ENCODE results near the gene RNLS.

The RNLS gene

DNA sequence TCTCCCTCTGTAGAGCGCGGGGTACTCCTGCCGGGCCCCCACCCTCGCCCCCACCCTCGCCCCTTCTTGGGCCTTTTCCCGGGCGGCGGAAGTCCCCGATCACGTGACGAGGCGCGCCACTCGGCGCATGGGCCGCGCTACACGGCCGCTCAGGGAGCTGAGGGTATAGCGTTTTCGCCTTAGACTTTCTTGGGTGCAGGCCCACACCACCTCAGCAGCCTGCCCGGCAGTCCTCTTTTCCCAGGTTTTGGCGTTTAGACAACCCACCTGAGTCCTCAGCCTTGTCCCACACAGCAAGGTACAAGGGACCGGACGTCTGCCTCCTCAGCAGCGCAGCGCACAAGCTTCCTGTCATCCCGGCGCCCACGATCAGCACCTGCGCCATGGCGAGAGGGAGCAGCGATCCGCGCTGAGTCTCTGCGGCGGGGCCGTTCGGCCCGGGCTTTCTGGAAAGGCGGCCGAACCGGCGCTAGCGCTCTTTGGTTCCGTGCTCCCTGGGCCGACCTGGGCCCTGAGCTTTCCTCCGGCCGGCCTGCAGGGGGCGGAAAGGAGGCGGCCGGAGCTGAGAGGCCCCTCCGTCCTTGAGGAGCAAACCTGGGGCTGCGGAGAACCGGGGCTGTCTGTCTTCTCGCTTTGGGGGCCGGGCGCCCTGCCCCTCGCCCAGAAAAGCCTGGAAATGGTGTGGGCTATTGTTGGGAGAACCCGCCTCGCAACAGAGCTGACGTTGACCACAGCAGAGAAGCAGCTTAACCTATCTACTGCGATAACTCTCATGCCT lies at the start of gene RNLS:
RNLS (minus strand) TSS at position 513 of the 778 bp plus-strand sequence.
- DNase-seq (ENCODE audit: low read depth), result peak; percentile 56

DNA sequence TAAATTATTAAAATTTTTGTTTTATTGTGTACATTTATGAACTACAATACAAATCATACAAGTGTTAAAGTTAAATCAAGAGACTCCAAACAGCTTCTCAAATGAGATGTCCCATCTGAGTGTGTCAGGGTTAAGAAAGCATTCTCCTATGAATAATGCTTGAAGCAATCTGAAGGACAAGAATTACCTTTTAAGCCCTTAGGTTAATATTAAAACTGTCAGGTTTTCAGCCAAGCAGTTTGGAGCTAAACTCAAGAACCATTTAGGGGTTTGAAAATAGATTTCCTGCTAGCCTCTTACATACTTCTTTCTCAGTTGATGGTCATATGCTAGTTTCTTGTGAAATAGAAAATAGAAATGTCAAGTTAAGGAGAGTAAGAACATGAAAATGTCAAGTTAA lies 41.7 kb upstream of the RNLS start:
- DNase-seq (ENCODE audit: low read depth), result no peak

DNA sequence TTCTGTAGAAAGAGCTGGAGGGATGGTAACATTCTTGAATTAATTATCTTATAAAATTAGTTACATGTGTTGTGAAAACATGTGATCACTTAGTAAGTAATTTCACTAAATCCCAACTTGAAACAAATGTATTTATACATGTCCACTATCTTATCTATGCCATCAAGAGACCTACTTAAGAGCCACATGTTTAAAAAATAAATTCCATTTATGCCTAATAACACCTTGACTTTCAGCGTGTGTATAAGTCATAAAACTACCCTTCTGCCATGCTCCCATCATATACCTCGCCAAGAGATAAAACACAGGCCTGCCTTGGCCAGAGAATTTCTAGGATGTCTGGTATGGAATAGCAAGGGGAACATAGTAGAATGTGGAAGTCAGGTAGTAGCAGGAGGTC lies 40.7 kb upstream of the RNLS start:
- no peak for DNase-seq (ENCODE audit: low read depth)

DNA sequence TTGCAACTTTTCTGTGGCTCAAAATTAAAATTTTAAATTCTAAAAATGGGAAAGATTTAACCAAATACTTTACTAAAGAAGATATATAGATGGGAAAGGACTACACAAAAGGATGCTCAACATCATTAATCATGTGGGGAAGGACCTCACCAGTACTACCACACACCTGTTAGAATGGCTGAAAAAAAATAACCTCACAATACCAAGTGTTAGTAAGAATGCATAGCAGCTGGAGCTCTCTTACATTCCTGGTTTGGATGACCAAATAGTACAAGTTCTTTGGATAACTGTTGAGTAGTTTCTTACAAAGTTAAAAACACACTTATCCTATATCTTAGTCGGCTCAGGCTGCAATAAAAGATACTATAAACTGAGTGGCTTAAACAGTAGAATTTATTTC lies 37.3 kb upstream of the RNLS start:
- DNase-seq (ENCODE audit: low read depth), result no peak

DNA sequence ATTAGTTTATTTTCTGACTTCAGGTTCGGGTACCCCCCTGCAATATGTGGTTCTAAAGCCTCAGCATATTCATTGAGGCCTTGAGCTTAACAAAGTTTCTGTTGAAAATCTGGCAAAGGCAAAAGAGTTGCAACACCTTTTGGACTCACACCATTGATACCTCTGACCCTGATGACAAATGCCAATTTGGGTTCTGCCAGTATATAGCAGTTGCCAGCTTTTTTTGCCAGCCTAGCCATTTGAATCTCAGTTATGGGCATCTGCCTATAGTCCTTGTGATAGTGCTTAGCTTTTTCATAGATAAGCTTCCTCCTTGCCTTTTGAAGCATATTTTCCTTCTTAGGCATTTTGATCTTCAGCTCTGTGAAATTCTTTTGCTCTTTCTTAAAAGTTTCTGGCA lies 35.4 kb upstream of the RNLS start:
- no peak for DNase-seq (ENCODE audit: low read depth)

DNA sequence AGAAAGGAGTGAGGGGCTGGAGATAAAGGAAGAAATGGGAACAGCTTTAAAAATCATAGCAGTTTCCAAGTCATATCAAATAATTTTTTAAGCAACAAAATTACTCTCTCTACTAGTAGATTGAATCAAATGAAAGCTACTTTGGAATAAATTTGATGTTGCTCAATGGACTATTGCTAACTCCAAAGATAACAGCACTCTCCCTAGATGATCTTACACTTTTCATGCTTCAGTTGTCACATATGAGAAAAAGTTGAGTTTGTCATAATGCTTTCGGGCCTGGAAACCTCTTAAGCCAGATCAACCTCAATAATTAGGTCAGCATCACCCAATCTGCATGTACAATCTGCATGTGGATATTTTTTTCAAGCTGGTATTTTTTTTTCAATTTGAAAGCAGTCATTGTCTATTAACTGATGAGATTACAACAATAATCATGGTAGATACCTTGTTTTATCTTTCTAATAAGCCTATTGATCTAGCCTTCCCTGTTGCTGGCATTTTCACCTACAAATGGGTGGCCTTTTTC lies 34.7 kb upstream of the RNLS start:
- no peak for DNase-seq (ENCODE audit: low read depth)

DNA sequence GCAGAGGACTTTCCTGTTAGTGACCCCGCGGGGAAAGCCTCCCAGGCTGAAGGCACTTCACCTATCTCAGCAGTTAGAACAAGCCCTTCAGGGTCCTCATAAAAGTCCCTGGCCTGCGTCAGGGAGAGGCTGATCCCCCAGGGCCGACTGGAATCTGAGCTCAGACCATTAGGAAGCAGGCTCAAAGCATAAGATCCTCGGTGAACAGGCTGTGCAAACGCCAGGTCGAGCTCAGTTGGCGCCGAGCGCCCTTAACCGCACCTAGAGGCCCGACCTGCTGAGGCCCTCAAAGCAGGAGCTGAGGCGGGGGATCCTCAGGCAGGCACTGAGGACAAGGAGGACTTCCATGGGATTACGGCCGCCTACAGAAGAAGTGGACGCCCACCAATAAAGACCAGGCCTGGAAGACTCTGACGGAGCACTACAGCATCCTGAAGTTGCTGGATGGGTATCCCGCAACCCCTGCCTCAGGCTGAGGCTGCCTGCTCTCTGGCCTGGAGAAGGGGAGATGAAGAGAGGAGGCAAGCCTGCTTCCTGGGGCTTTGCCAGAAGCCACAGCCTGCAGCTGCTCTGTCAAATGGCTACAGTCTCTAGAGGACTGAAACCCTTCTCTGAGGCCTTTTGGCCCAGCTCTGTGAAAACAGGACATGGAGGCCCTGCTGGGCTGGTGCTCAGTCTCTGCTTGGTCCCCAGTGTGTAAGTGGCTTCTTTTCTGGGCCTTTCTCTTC lies 33.3 kb upstream of the RNLS start:
- no peak for DNase-seq (ENCODE audit: low read depth)

DNA sequence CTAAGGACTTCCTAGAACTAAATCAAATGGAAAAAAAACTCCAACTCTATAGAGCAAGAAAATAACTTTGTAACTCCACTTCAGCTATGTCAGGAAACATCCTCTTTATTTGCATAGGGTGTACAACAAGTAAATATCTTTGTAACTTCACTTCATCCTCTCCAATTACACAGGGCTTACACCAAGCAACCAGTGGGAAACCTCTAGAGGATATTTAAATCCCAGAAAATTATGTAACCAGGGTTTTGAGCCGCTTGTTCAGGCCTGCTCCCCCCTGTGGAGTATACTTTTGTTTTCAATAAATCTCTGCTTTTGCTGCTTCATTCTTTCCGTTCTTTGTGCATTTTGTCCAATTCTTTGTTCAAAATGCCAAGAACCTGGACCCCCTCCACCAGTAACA lies 25.7 kb upstream of the RNLS start:
- no peak for DNase-seq (ENCODE audit: low read depth)

DNA sequence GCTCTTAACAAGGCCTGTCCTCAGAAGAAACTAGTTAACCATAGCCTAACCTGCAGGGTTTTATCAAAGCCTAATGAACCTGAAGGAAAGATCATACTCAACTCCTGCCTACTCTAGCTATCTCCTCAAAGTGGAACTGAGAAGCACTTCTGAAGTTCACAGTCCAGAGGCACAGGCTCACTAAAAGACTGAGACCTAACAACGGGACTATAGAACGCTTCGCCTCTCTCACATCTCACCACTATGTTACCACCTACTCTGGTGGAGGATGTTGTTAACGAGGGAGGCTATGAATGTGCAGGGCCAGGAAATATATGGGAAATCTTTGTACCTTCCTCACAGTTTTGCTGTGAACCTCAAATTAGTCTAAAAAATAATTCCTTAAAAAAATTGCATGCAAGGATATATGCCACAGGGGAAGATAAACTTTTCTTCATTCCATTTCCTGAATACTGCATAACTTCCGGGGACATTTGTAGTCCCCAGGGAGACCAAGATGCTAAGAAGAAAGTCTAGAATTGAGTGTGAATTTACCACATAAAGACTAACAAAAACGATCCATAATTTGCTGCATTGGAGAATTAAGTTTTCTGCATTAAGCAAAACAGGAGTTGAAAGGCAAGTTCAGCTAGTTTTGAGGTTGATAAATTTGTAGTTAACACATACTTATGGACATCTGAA lies 25.1 kb upstream of the RNLS start:
- DNase-seq (ENCODE audit: low read depth), result no peak

DNA sequence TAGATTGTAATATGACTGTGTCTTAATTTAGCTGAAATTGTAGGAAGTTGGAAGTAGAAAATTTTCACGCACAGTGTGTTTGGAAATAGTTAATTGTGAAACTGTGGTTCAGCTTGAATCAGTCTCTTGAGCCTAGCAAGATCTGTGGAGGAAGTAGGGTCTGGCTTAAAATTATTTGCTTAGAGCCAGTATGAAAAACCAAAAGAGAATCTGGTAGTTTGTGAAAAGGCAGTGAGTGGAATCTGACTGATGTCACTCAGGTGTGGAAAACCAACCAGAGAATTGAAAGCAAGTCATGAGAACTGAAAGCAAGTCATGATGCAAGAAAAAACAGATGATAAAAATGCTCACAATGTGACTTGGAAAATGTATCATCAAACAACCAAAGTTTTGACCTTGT lies 14.9 kb upstream of the RNLS start:
- DNase-seq (ENCODE audit: low read depth), result no peak

DNA sequence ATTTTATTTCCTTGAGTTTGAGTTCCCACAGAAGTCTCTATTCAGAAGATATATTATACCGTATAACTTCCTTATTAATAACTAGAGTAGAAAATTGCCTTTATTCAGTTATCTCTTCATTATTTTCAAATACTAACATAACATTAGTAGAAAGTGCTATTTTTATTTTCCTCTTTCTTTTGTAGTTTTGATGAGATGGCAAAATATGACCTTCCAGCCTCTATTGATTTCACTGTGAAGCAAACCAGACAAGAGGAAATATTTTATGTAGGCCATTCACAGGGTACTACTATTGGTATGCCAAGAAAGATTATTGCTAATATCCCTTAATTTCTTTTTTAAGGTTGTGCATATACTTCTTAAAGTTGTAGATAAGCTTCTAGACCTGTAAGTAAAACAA lies 11.4 kb upstream of the RNLS start:
- DNase-seq (ENCODE audit: low read depth), result no peak

DNA sequence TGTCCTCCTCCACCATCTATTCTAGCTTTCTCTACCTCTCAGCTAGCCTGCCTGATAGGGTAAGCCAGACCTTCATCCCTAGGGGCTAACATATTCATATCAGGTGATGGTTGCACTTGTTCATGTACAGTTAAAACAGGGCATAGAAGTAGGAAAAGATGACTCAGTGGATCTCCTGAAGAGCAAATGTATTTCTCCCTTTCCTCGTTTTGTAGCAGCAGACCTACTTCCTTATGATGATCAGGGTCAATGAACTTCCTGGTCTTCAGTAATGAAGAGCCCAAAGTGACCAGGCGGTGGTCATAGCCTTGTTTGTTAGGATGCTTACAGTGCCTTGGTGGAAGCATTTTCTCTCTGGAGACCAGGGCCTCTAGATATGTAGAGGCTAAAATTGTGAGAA lies 9.8 kb upstream of the RNLS start:
- DNase-seq (ENCODE audit: low read depth), result no peak

DNA sequence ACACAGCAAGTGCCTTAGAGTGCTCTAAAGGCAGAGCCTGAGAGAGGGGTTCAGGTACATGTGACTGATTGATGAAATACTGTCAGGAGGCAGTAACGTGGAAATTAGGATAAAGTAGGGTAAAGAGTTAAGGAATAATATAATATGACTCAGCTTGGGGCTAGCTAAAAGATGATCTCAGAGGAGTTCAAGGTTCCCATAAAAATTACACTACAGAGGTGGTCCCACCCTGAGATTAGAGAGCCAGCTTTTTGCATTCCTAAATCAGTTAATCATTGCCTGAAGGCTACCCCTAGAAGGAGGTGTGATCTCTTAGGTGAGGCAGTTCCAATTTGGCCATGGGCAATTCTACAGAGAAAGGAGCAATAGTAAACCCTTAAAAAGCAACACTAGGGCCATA lies 9.3 kb upstream of the RNLS start:
- no peak for DNase-seq (ENCODE audit: low read depth)

DNA sequence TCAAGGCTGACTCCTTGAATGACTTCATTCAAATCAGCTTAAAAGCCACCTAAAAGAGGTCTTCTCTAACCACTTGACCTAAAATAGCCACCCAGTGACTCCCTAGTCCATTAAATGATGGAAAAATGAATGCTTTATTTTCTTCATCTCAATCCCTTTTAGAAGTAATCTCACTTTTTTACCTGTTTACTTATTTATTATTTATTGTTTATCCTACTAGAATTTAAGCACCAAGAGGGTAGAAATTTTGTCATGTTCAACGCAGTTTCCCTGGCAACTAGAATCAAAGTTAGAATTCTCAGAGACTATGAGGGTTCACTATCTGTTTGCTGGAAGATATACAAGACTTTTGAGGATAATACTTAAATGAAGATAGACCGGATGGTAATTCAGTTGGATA lies 3.3 kb upstream of the RNLS start, which contains the start of gene LIPJ:
LIPJ (plus strand) TSS at position 301 of the 400 bp plus-strand sequence. CDS start 3,926 bp downstream, outside the sequence.
- no peak for DNase-seq (ENCODE audit: low read depth)

DNA sequence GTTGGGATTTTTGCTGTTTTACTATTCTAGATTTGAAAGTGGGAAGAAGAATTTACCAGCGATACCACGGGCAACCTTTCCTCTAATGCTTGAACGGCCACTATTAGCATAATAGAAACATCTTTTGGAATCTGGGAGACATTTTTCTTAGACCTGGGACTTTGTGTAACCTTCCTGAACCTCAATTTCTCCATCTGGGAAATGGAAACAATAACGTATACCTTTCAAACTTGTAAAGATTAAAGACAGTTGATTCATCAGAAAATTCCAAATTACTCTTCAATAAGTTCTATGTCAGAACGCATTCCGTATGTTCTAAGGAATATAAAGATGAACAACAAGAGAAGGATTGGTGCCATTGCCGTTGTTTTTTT lies 453 bp upstream of the RNLS start:
- DNase-seq (ENCODE audit: low read depth), result no peak

DNA sequence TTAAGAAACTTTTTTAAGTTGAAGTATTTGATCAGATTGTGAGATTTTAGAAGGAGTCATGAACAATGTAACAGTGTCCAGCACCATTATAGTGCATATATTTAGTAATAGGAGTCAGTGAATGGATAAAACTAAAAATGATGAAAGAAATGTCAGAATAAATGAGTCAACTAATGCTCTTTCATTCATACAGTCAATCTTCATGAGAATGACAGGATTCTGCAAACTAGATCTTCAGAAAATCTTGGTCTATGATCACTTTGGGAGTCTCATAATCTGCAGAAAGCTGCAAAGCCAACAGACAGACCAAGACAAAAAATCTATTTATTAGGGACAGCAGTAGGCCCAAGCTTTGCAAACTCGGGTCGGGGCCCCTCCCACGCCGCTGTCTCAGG lies 710 bp downstream of the RNLS start:
- no peak for DNase-seq (ENCODE audit: low read depth)

DNA sequence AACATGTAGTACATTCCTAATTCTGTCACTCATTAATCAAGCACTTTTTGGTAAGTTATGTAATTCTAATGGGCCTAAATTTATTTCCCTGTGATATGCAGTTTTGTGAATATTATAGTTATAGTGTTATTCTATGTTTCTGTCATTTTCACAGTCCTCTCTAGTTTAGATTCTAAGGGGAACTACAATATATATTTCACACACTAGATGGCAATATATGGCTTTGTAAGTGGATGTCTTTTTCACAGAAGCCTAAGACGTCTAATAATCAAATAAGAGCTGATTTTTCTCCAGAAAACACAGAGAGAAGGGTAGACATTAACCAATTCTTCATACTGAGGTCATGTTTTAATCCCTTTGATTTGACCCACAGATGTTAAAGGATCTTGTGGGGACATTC lies 18.0 kb downstream of the RNLS start:
- DNase-seq (ENCODE audit: low read depth), result no peak

DNA sequence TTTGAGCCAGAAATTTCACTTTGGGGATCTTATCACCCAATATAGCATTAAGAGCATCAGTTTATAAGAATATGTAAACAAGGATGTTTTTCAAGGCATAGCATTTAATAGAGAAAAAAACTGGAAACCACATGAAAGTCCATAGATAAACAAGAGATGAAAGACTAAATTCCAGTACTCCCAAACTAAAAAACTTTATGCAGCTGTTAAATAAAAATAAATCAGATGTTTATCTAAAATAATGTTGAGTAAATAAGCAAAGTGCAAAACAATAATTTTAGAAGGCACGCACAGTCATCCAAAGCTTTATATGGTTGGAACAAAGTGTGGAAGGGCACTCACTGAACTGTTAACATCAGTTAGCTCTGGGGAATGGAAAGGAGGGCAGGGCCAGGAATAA lies 21.0 kb downstream of the RNLS start:
- DNase-seq (ENCODE audit: low read depth), result no peak

DNA sequence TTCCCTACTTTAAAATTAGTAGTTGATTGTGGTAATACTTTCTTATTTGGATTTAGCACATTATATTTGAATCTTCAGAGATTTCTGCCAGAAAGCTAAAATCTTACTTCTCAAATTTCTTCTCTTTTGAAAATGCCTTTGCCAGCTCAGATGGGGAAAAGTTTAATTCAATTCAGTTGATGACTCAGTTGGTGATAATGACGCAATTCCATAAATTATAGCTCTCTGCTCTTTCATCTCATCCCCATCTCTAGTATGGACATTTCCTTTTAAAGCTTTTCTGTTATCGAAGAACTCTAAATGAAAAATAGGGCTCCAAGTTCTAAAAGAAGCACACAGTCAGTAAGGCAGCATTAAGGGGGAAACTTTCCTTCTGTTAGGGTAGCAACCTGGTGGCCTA lies 25.5 kb downstream of the RNLS start:
- DNase-seq (ENCODE audit: low read depth), result no peak

DNA sequence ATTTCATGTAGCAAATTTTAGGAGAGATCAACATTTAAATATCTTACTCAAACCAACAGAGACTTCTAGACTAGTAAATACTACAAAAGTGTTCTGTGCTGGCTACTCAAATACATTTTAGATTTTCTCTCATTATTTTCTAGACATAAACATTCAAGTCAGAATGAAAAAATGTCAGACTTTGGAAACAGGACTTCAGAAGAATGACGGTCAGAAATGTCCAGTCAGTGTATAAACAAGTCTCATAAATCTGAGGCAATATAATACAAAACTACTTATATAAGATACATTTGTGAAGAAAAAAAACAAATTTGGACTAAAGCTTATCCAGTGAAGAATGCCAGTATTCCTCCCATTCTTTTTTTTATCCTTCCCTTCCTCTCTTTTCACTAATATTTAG lies 25.9 kb downstream of the RNLS start:
- DNase-seq (ENCODE audit: low read depth), result no peak

DNA sequence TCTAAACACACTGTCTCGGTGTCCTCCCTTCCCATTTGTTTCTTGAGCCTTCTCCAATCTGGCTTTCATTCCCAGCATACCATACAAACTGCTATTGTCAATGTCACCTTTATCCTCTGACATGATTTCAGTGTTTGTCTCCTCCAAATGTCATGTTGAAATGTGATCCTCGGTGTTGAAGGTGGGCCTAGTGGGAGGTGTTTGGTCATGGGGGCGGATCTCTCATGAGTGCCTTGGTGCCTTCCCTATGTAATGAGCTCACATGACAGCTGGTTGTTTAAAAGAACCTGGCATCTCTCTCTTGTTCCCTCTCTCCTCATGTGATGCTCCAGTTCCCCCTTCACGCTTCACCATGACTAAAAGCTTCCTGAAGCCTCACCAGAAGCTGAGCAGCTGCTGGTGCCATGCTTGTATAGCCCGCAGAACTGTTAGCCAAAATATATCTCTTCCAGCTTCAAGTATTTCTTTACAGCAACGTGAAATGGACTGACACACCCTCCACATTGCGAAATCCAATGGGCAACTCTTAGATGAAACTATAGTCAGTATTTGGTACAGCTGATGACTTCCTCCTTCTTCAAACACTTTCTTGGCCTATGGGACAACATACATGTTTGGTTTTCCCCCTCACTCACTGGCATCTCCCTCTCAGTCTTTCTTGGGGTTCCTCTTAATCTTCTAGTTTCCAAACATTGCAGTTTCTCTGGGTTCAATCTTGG lies 27.8 kb downstream of the RNLS start:
- no peak for DNase-seq (ENCODE audit: low read depth)

DNA sequence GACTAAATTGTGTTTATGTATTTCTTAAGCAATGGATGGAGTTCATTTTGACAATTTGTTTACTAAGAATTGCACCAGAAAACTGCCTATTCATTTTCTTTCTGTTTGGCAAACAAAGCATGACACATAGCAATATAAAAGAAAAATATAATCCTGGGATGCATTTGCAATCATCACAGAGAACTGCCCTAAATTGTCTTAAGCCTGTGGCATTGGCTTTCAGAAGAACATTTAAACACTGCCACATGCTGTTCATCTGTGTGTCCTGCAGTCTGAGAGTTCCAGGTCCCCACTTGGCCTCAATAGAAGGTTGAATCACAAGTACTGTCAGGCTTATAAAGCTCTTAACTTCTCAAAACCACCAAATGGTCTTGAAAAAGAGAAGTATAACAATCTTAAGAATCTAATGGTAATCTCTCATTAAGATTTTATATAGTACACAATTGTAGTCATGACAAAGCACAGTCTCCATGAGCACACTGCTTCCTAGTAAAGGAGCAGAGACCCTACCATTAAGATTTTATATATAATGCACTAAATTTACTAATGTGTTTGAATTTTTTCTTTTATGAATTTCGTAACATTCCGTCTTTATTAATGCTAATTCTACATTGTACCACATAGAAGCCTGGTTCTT lies 29.9 kb downstream of the RNLS start:
- DNase-seq (ENCODE audit: low read depth), result no peak
